Activated naive CD4-positive, alpha-beta T cell treated with anti-CD3 and anti-CD28 coated beads, Interleukin-2, amount 50 U/mL, for 16 hours (primary cell): Measurements from ENCODE around the gene SUCO.

Experiments used
- DNase-seq: peaks from one replicate; pipeline ENCODE4 v3.0.0-alpha.2; 2020

SUCO gene

GRCh38 chr1:172517545-172517944 lies 15.4 kb upstream of the SUCO start:
- DNase-seq = no peak

DNA sequence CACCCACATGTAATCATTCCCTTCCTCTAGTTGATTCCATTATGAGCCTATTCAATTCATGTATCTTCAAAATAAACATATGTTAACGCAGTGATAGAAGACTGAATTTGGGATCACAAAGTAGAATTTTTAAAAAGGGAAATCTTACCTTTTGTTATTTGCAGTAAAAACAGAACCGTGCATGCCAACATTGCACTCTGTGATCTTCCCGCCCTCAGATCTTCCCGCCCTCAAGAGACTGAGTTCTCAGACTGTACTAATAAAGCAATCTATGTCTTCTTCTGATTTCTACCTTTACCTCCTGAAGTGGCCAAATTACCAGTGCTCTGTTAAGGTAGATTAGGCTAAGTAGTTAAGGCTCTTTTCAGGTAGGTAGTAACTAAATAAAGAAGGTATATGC lies 3.6 kb upstream of the SUCO start:
- DNase-seq = no peak

- no peak for DNase-seq
Observed at GRCh38 chr1:172530000-172530399, 3.0 kb upstream of the SUCO start.

DNA sequence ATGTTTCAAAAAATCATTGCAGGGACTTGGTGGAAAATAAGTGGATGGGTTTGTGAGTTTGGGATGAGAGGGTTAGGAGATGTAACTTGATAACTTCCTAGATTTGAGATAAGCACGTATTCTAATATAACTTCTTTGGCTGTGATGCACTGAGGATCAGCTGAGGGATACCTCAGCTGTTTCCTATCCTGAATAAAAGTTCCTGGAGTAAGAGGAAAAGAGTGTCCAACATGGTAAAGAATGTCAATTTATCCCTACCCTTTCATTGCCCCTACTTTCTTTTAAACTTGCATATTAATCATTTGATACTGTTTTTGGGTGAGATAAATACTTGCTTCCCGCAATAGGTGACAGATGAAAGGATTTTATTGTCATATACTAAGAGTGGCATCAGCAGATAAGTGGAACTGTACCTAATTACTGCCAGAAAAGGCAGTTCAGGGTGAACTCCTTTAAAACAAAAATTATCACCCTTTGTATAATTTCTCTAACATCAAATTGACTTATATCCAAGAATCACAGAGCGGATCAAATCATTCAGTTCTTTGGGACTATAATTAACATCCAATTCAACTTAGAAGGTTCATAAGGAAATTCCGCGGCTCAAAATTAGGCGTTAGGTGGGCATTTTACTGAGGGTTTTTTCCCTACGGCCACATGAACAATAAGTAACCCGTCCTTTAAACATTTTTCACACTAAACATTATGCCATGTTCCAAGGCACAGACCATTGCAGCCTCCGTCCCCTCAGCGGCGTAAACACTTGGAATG lies 1.4 kb upstream of the SUCO start:
- DNase-seq = no peak

DNA sequence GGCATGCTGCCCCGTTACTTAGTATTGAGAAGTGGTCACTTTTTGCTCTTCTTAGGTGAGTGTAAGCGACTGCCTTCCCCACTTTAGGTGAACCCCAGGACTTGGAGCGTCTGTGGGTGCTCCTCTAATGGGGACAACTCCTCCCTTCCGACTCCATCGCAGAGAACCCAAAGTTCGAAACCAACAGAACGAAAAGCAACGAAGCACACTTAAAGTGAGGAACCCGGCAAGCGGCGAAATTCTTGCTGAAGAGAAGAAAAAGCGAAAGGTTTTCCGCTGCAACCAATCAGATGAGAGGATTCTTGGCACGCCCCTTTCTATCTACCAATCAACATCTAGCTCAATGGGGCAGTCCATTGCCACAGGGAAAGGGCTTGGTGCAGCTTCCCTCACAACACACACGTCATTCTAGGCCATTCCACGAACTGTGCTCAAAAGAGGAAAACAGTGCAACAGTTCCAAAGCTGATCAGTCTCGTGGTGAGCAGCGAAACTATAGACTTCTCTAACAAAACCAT lies 709 bp upstream of the SUCO start:
- DNase-seq = peak; percentile 83

GRCh38 chr1:172533513-172534151 lies 682 bp downstream of the SUCO start:
- DNase-seq = peak; percentile 28

GRCh38 chr1:172536256-172536655 lies 3.3 kb downstream of the SUCO start:
- DNase-seq = no peak

- no peak for DNase-seq
Observed at GRCh38 chr1:172537366-172537765, 4.4 kb downstream of the SUCO start.

DNA sequence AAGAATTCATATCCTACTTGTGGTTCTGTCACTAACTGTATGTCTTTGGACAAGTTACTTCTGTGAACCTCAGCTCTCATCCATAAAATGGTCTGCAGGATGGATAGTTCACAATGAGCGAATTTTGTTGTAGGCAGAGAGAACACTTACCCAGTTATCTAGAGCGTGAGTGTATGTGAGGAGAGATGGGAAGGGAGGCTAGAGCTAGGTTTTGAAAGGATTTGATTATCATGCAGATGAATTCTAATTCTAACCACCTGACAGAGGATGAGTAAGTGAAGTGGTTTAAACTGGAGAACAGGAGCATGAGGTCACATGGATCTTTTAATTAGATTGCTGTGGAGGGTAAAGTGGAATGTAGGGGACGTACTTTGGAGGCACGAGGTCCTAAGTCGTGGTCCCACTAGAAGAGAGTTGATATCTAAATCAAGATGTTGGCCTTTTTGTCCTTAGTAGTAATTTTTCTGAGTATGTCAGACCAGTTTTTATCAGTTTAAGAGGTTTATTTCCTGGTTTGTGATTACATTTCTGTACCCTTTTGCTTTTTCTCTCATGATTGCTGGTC lies 5.0 kb downstream of the SUCO start:
- no peak for DNase-seq

DNA sequence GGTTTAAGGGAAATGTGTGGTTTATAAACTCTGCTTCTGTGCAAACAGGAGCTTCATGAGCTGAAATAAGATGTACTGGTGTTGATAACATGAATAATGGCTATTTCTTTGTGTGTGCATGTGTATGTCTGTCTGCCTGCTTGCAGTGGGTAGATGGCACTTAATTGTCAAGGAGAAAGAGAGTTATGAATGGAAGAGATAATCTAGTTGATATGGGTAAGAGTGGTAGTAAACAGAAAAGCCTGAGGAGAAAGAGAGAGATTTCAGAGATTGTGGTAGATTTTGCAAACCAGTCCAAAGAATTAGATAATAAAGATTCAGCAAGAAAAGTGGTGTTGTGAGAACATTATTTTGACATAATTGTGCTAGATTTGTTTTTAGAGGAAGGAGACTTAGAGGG lies 7.7 kb downstream of the SUCO start:
- DNase-seq = no peak

GRCh38 chr1:172544481-172545104 lies 11.6 kb downstream of the SUCO start:
- DNase-seq = no peak

DNA sequence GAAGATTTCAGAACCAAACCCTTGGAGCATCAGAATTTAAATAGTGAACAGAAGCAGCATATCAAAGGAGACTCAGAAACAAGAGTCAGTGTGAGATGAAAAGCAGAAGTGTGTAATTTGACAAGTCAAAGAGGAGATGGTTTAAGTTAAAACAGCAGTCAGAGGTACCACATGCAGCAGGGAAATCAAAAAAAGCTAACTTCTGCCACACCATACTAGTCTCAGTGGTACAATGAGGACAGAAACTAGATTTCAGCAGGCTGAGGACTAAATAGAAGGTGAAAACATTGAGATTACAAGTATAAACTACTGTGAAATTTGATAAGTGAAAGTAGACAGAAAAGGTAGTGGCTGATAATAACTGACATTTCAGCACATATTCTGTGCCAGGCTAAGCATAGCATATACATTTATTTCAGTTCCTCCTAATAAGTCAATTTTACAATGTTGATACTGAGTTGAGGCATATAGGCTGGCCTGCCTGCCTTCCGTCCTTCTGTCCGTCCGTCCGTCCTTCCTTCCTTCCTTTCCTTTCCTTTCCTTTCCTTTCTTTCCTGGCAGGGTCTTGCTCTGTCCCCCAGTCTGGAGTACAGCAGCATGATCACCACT lies 12.6 kb downstream of the SUCO start:
- no peak for DNase-seq

DNA sequence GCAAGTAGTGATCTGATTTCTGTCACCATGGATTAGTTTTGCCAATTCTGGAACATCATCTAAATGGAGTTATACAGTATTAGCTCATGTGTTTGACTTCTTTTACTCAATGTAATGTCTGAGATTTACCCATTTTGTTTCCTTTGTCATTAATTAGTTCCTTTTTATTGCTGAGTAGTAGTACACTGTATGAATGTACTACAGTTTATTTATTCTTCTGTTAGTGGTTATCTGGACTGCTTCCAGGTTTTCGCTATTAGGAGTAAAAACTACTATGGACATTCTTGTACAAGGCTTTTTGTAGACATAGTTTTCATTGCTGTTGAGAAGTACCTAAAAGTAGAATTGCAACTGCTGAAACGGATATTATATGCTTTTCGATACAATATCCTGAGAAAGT lies 14.1 kb downstream of the SUCO start:
- DNase-seq = no peak

DNA sequence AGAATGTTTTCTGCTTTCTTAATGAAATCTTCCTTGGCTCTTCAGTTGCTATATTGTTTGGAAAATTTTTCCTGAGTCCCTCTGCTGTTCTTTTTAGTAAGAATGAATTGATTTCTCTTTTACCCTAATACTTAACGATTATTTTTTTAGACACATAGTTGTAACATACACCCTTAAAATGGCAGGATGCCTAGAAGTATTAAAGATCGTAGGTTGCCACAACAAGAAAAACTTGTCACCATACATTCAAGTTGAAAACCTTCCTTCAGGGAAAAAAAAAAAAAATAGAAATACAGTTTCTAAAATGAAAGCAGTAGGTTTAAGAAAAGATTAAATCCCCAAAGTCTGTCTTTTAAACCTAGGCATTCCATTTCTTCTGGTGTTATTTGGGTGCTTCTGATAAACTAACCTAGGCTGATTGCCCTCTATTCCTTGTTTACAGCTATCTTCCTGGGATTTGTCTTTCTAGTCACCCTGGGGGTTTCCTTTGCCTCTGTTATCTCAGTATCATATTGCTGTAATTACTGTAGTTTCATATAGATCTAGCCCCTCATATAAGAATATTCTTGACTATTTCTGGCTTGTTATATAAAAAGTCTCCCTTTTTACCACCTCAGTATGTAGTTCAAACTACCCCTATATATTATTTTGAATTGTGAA lies 16.8 kb downstream of the SUCO start:
- DNase-seq = no peak

- DNase-seq = no peak
Observed at GRCh38 chr1:172551279-172551678, 18.3 kb downstream of the SUCO start.

GRCh38 chr1:172554915-172555314 lies 22.0 kb downstream of the SUCO start:
- no peak for DNase-seq

DNA sequence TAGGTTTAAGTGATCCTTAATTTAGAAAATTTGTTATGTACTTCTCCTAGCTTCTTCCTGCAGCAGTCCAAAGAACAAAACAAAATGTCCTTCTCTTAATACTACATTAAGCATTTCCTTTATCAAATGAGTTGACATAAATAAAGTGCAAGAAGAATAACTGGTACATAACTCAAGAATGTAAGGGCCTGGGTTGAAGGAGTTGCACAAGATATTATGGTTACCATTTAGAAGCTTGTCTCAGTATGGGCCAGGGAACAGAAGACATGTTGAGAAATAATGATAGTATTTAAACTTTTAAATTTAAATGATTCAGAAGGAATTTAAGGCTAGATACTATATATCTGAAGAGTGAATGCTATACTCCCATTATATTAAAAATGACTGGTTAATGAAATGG lies 23.5 kb downstream of the SUCO start:
- no peak for DNase-seq

- DNase-seq = no peak
Observed at GRCh38 chr1:172557270-172557669, 24.3 kb downstream of the SUCO start.

- no peak for DNase-seq
Observed at GRCh38 chr1:172559572-172560210, 26.7 kb downstream of the SUCO start.

GRCh38 chr1:172561252-172561651 lies 28.3 kb downstream of the SUCO start:
- no peak for DNase-seq

GRCh38 chr1:172566196-172566997 lies 33.4 kb downstream of the SUCO start:
- DNase-seq = no peak
